HL-60 (cell line): Measurements from ENCODE around the gene DDO.
A peak's percentile ranks its signal among the peaks of the same experiment; 100 is the strongest.

Experiments used
- DNase-seq, 2 experiments: peaks; one replicate each; pipeline ENCODE4 v3.0.0-alpha.2; 2010 to 2020; ENCODE audit warnings: low read depth in 1 of 2, low spot score in 1 of 2
- H3K27ac ChIP-seq: fragments of 250-450 bp; sonication (Bioruptor Pico); replicated peaks from 2 replicates; pipeline ENCODE4 v1.5.1; 2020; ENCODE audit warnings: mild to moderate bottlenecking, moderate library complexity
- H3K27me3 ChIP-seq: fragments of 250-450 bp; sonication (Bioruptor Pico); 2 replicates; pipeline ENCODE4 v1.5.1; 2021; ENCODE audit warnings: mild to moderate bottlenecking, moderate library complexity; ENCODE audit not compliant: insufficient read depth, poor library complexity, severe bottlenecking
- H3K4me3 ChIP-seq: replicated peaks from 2 replicates; pipeline ENCODE4 v1.5.1; 2011; ENCODE audit warnings: mild to moderate bottlenecking, control low read depth, low read length; ENCODE audit not compliant: insufficient read depth
- CTCF ChIP-seq: IDR thresholded peaks from one replicate; pipeline ENCODE4 v1.5.1; 2011; ENCODE audit warnings: low read length, control low read depth, inconsistent platforms; ENCODE audit not compliant: insufficient read depth
- GABPA ChIP-seq: IDR thresholded peaks from 2 replicates; pipeline ENCODE4 v1.6.1; 2012; ENCODE audit warnings: low read depth
- POLR2AphosphoS5 ChIP-seq: IDR thresholded peaks from 2 replicates; pipeline ENCODE4 v1.6.1; 2012; ENCODE audit warnings: low read depth
- REST ChIP-seq: IDR thresholded peaks from 2 replicates; pipeline ENCODE4 v1.6.1; 2012; ENCODE audit warnings: low read depth; ENCODE audit not compliant: insufficient replicate concordance
- SPI1 ChIP-seq: IDR thresholded peaks from 2 replicates; pipeline ENCODE4 v1.6.1; 2012; ENCODE audit warnings: low read depth, mild to moderate bottlenecking, borderline replicate concordance

DDO gene

GRCh38 chr6:110363748-110364147 lies 51.6 kb downstream of the DDO start:
- DNase-seq: no peak
- H3K4me3 ChIP-seq: no peak overlapping the region
- TF ChIP-seq SPI1 (no peak), GABPA (no peak), REST (no peak), POLR2AphosphoS5 (no peak), CTCF (no peak)
- no peak overlapping the region for H3K27ac ChIP-seq
- peaks cover 33% of the 10 kb centered on the region for H3K27me3 ChIP-seq

- H3K27me3 ChIP-seq: peaks cover 45% of the 10 kb centered on the region
- TF ChIP-seq SPI1: no peak
- H3K4me3 ChIP-seq: no peak overlapping the region
- H3K27ac ChIP-seq: no peak overlapping the region
- no peak for DNase-seq
Observed at GRCh38 chr6:110360676-110361075, 54.7 kb downstream of the DDO start.

- Histone ChIP-seq H3K27me3 (peaks cover 42% of the 10 kb centered on the region), H3K4me3 (no peak overlapping the region), H3K27ac (no peak overlapping the region)
- TF ChIP-seq CTCF: no peak
- no peak for TF ChIP-seq POLR2AphosphoS5
- no peak for TF ChIP-seq GABPA
- TF ChIP-seq REST: no peak
- TF ChIP-seq SPI1: no peak
- no peak for DNase-seq
Observed at GRCh38 chr6:110359556-110359955, 55.8 kb downstream of the DDO start.

- no peak for DNase-seq
- TF ChIP-seq SPI1 (no peak), REST (no peak), GABPA (no peak), POLR2AphosphoS5 (no peak), CTCF (no peak)
- H3K27me3 ChIP-seq: peaks cover 38% of the 10 kb centered on the region
- no peak overlapping the region for H3K27ac ChIP-seq
- H3K4me3 ChIP-seq: peak overlapping the region; percentile 36; the same call in 1 of the 2 replicates
Observed at GRCh38 chr6:110358553-110359160, 56.7 kb downstream of the DDO start.
